PC-9 (cell line): ENCODE results near the gene PLK4.

Experiments
- EZH2 ChIP-seq: fragments of 200-600 bp; sonication (generic); IDR thresholded peaks from 2 replicates; pipeline ENCODE4 v1.8.0; 2017; ENCODE audit warnings: antibody characterized with exemption, low read depth
- TF ChIP-seq, protein P1 (sequence below): fragments of 200-600 bp; sonication (generic); conservative IDR thresholded peaks from 2 replicates; pipeline ENCODE4 v1.6.1; 2017; ENCODE audit warnings: mixed run types, antibody characterized with exemption, mild to moderate bottlenecking, moderate library complexity

DNA sequence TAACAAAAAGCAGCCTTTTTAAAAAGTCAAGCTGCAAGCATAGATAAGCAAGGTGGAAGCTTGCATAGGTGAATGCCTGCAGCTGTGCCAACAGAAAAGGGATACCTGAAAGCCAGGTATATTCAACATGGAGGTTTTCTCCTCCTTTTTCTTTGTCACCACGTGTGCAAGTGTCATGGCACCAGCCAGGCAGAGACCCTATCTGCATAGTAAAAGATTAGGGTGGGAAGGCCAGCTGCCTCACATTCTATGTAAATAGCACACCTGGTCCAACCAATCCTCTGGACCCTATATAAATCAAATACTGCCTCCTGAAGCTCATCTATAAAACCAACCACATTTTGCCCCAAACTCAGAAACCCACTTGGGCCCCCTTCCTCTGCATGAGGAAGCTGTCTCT, 28.0 kb upstream of the PLK4 start:
- TF ChIP-seq, protein P1, sequence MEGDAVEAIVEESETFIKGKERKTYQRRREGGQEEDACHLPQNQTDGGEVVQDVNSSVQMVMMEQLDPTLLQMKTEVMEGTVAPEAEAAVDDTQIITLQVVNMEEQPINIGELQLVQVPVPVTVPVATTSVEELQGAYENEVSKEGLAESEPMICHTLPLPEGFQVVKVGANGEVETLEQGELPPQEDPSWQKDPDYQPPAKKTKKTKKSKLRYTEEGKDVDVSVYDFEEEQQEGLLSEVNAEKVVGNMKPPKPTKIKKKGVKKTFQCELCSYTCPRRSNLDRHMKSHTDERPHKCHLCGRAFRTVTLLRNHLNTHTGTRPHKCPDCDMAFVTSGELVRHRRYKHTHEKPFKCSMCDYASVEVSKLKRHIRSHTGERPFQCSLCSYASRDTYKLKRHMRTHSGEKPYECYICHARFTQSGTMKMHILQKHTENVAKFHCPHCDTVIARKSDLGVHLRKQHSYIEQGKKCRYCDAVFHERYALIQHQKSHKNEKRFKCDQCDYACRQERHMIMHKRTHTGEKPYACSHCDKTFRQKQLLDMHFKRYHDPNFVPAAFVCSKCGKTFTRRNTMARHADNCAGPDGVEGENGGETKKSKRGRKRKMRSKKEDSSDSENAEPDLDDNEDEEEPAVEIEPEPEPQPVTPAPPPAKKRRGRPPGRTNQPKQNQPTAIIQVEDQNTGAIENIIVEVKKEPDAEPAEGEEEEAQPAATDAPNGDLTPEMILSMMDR = no peak
- TF ChIP-seq EZH2 = no peak
